Measurements from ENCODE around the gene SETD5. TPM values are rescaled to one million over a fixed set of nuclear protein-coding genes. Genes with fewer than 3 reads are reported as not detected.
A peak's percentile ranks its signal among the peaks of the same experiment; 100 is the strongest.

SETD5 gene
- total and polyA plus RNA-seq, 12 donors: 35.3 to 135 (median 84.6) TPM

GRCh38 chr3:9388142-9388541, 9.3 kb upstream of the SETD5 start:
- intact Hi-C loops (cut with DNase I): no loop called here
- Histone ChIP-seq H3K4me1 (replicated peaks in 1 of 2) (peaks cover 9 to 31% of the 10 kb centered on the region in 2 donors), H3K9me3 (replicated peaks in 1 of 3) (no peaks in the 10 kb centered on the region), H3K4me3 (no peak overlapping the region), H3K27ac (no peak overlapping the region), H3K27me3 (no peaks in the 10 kb centered on the region), H3K36me3 (replicated peaks in 1 of 2) (peaks cover 0 to 82% of the 10 kb centered on the region in 2 donors)
- WGBS, 4 donors: 75 to 86% (median 83%) methylated on average over 2 of the region's 2 CpGs
- no peak for TF ChIP-seq CTCF (IDR thresholded peaks at IDR 0.05)
- no peak for TF ChIP-seq POLR2A (IDR thresholded peaks at IDR 0.05)
- no peak for DNase-seq

- Histone ChIP-seq H3K4me3 (no peak overlapping the region), H3K27me3 (no peaks in the 10 kb centered on the region), H3K4me1 (replicated peaks in 1 of 2) (peaks cover 9 to 34% of the 10 kb centered on the region in 2 donors), H3K36me3 (replicated peaks in 1 of 2) (peaks cover 0 to 82% of the 10 kb centered on the region in 2 donors), H3K27ac (no peak overlapping the region), H3K9me3 (replicated peaks in 1 of 3) (no peaks in the 10 kb centered on the region)
- TF ChIP-seq POLR2A (IDR thresholded peaks at IDR 0.05): no peak
- TF ChIP-seq CTCF (IDR thresholded peaks at IDR 0.05): no peak
- WGBS, 4 donors: 88 to 92% (median 91%) methylated on average over 5 of the region's 5 CpGs
- DNase-seq: no peak
- intact Hi-C loops (cut with DNase I): no loop called here
Observed at GRCh38 chr3:9388562-9389272, 8.7 kb upstream of the SETD5 start.

GRCh38 chr3:9390265-9390888, 7.0 kb upstream of the SETD5 start:
- Histone ChIP-seq H3K9me3 (replicated peaks in 1 of 3) (no peaks in the 10 kb centered on the region), H3K27me3 (no peaks in the 10 kb centered on the region), H3K27ac (no peak overlapping the region), H3K36me3 (replicated peaks in 1 of 2) (peaks cover 0 to 66% of the 10 kb centered on the region in 2 donors), H3K4me3 (no peak overlapping the region), H3K4me1 (replicated peaks in 1 of 2) (peaks cover 12 to 51% of the 10 kb centered on the region in 2 donors)
- 89 to 94% (median 90%) methylated on average over 5 of the region's 5 CpGs for WGBS, 4 donors
- intact Hi-C loops (cut with DNase I): loop anchor here in 1 of 2 donors (5.0 kb wide), 2 partner anchors 37 to 52 kb away; no protein-coding TSS in a partner anchor
- TF ChIP-seq POLR2A (IDR thresholded peaks at IDR 0.05): no peak
- no peak for TF ChIP-seq CTCF (IDR thresholded peaks at IDR 0.05)
- no peak for DNase-seq

GRCh38 chr3:9392041-9392440, 5.4 kb upstream of the SETD5 start:
- no peak for DNase-seq
- no peak overlapping the region for H3K4me3 ChIP-seq
- no peaks in the 10 kb centered on the region for H3K9me3 ChIP-seq (replicated peaks in 1 of 3)
- TF ChIP-seq POLR2A (IDR thresholded peaks at IDR 0.05) (no peak), CTCF (IDR thresholded peaks at IDR 0.05) (no peak)
- 0 to 12% (median 8%) methylated on average over 1 of the region's 1 CpG for WGBS, 4 donors
- peak overlapping the region in 1 of 5 donors; percentile 20 for H3K27ac ChIP-seq
- H3K4me1 ChIP-seq (replicated peaks in 1 of 2): peaks cover 15 to 54% of the 10 kb centered on the region in 2 donors
- intact Hi-C loops (cut with DNase I): loop anchor here in 1 of 2 donors (5.0 kb wide), 2 partner anchors 35 to 50 kb away; no protein-coding TSS in a partner anchor
- no peaks in the 10 kb centered on the region for H3K27me3 ChIP-seq
- H3K36me3 ChIP-seq (replicated peaks in 1 of 2): peaks cover 0 to 54% of the 10 kb centered on the region in 2 donors
